Sigmoid colon (tissue), 7 donors: ENCODE data around the gene FOXN3. TPM values are rescaled to one million over a fixed set of nuclear protein-coding genes. Genes with fewer than 3 reads are reported as not detected.
"Not testable (repeated sequence)": the region's sequence is repeated elsewhere in the genome, so short reads cannot be mapped to it uniquely, and the experiment has no call there.

Source experiments
- DNase-seq: peaks from one replicate; pipeline ENCODE4 v3.0.0-alpha.2; 2019
- H3K27ac ChIP-seq, 4 donors: fragments of 200-600 bp; sonication (generic); one replicate each; pipeline ENCODE4 v1.5.1; 2016 to 2019; ENCODE audit warnings: mild to moderate bottlenecking in 1 of 4
- H3K27me3 ChIP-seq, 3 donors: fragments of 200-600 bp; sonication (generic); one replicate each; pipeline ENCODE4 v1.5.1; 2019; ENCODE audit warnings: mild to moderate bottlenecking in 1 of 3
- H3K36me3 ChIP-seq, 4 donors: fragments of 200-600 bp; sonication (generic); one replicate each; pipeline ENCODE4 v1.5.1; 2016 to 2019
- H3K4me1 ChIP-seq, 4 donors: fragments of 200-600 bp; sonication (generic); one replicate each; pipeline ENCODE4 v1.5.1; 2017 to 2019
- H3K4me3 ChIP-seq, 4 donors: fragments of 200-600 bp; sonication (generic); one replicate each; pipeline ENCODE4 v1.5.1; 2017 to 2019; ENCODE audit warnings: mild to moderate bottlenecking in 2 of 4, moderate library complexity in 1 of 4
- H3K9me3 ChIP-seq, 4 donors: fragments of 200-600 bp in 3 of 4; sonication (generic) in 3 of 4; one replicate each; pipeline versions ENCODE4 v1.5.1 to v1.6.1; 2013 to 2019
- EP300 ChIP-seq, 4 donors: sonication (generic); formaldehyde crosslinking; IDR thresholded peaks; one replicate each; pipeline ENCODE4 v1.6.1; 2017; ENCODE audit warnings: antibody characterized with exemption in 4 of 4
- POLR2A ChIP-seq, 2 donors: fragments of 450-650 bp; IDR thresholded peaks; one replicate each; pipeline ENCODE4 v1.6.1; 2016; ENCODE audit warnings: antibody characterized with exemption in 2 of 2, mild to moderate bottlenecking in 2 of 2, moderate library complexity in 2 of 2
- POLR2AphosphoS5 ChIP-seq, 4 donors: sonication (generic); formaldehyde crosslinking; IDR thresholded peaks; one replicate each; pipeline ENCODE4 v1.6.1; 2017; ENCODE audit warnings: antibody characterized with exemption in 4 of 4
- WGBS, 2 donors: extraction: QIAGEN DNeasy Blood & Tissue Kit; methylation state at CpG; one replicate each; pipeline ENCODE4 v1.1.7; 2013; 5-methylcytosine and 5-hydroxymethylcytosine counted together
- intact Hi-C: fragments of 100-400 bp; cut with DNase I; formaldehyde crosslinking; loops from one replicate; pipeline ENCODE4 v1.15.1; 2023
- polyA plus RNA-seq, 3 donors: library from polyadenylated mRNA; stranded (reverse); fragments of 200-250 nt; gene quantifications; one replicate each; pipeline ENCODE4 v1.2.3, GENCODE V29; 2013
- total RNA-seq, 4 donors: library from RNA; depleted of rRNA; stranded (reverse); fragments of >200 nt; gene quantifications; one replicate each; pipeline ENCODE4 v1.1.0, GENCODE V29; 2016
- TF ChIP-seq, protein P1 (sequence below), 4 experiments: fragments of 450-650 bp in 3 of 4; fragments of 200-600 bp in 1 of 4; IDR thresholded peaks; one replicate each; pipeline ENCODE4 v1.5.1; 2016 to 2019; ENCODE audit warnings: antibody characterized with exemption in 4 of 4, mild to moderate bottlenecking in 3 of 4, moderate library complexity in 2 of 4
- donor health status: healthy with polysubstance abuse.
- donor health status: Bipolar disorder and iron deficiency.
- donor health status: healthy.

The FOXN3 gene
- total and polyA plus RNA-seq, 7 donors = 24.6 to 146 (median 104) TPM

DNA sequence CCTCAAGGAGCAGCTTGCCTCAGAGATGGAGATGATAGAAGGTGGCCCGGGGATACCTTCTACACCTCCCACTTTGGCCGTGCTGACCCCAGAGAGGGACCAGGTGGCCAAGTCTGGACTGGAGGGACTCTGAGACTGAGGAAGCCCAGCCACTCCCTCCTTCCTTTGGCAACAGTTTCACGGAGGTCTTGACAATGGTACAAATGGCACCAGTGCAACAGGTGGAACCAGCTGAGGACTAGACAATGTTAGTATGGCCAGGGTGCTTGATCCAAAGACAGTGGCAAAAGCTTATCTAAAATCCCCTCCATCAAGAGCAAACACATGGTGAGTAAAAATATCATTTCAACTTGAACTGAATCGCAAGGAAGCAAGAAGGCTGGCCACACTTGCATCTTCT, 117.4 kb downstream of the FOXN3 start:
- Histone ChIP-seq H3K36me3 (no peaks in the 10 kb centered on the region), H3K9me3 (no peaks in the 10 kb centered on the region), H3K4me3 (no peak overlapping the region), H3K4me1 (peaks cover 0 to 37% (median 28%) of the 10 kb centered on the region in 4 donors), H3K27me3 (no peaks in the 10 kb centered on the region), H3K27ac (no peak overlapping the region)
- DNase-seq = no peak
- intact Hi-C loops = no loop called here
- TF ChIP-seq, protein P1, sequence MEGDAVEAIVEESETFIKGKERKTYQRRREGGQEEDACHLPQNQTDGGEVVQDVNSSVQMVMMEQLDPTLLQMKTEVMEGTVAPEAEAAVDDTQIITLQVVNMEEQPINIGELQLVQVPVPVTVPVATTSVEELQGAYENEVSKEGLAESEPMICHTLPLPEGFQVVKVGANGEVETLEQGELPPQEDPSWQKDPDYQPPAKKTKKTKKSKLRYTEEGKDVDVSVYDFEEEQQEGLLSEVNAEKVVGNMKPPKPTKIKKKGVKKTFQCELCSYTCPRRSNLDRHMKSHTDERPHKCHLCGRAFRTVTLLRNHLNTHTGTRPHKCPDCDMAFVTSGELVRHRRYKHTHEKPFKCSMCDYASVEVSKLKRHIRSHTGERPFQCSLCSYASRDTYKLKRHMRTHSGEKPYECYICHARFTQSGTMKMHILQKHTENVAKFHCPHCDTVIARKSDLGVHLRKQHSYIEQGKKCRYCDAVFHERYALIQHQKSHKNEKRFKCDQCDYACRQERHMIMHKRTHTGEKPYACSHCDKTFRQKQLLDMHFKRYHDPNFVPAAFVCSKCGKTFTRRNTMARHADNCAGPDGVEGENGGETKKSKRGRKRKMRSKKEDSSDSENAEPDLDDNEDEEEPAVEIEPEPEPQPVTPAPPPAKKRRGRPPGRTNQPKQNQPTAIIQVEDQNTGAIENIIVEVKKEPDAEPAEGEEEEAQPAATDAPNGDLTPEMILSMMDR (IDR thresholded peaks at IDR 0.05) = no peak
- TF ChIP-seq POLR2AphosphoS5 (IDR thresholded peaks at IDR 0.05) = no peak
- no peak for TF ChIP-seq EP300 (IDR thresholded peaks at IDR 0.05)
- no peak for TF ChIP-seq POLR2A (IDR thresholded peaks at IDR 0.05)
- WGBS, 2 donors = 98% methylated on average over 4 of the region's 4 CpGs

DNA sequence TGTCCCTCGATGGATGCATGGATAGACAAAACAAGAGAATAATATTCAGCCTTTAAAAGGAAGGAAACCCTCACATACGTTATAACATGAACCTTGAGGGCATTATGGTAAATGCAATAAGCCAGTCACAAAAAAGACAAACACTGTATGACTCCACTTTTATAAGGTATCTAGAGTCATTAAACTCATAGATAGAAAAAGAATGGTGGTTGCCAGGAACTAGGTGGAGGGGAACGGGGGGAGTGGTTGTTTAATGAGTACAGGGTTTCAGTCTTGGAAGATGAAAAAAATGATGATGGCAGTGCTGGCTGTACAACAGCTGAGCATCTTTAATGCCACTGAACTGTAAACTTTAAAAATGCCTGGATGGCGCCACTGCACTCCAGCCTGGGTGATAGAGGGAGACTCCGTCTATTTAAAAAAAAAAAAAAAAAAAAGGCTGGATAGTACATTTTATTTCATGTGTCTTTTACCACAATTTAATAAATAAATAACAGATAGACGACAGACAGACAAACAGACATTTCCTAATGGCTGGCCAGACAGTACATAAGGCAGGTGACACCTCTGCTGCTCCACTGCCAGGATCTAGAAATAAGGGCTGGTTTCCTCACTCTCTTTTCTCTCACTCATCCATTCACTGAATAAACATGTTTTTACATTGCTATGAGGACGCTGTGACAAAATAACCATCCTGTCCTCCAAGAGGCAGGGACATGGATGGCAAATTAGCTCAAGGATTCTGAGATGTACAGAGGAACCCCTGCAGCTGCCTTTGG, 118.8 kb downstream of the FOXN3 start:
- Histone ChIP-seq H3K4me1 (peaks cover 0 to 25% (median 16%) of the 10 kb centered on the region in 4 donors), H3K4me3 (no peak overlapping the region), H3K27ac (no peak overlapping the region), H3K36me3 (no peaks in the 10 kb centered on the region), H3K27me3 (no peaks in the 10 kb centered on the region), H3K9me3 (no peaks in the 10 kb centered on the region)
- intact Hi-C loops = no loop called here
- 35 to 73% methylated on average over 7 of the region's 7 CpGs for WGBS, 2 donors
- TF ChIP-seq, protein P1 (IDR thresholded peaks at IDR 0.05) = no peak
- TF ChIP-seq POLR2A (IDR thresholded peaks at IDR 0.05) (no peak), POLR2AphosphoS5 (IDR thresholded peaks at IDR 0.05) (no peak), EP300 (IDR thresholded peaks at IDR 0.05) (no peak)
- no peak for DNase-seq

GRCh38 chr14:89296281-89296745, 120.7 kb downstream of the FOXN3 start:
- no peaks in the 10 kb centered on the region for H3K27me3 ChIP-seq
- no peak overlapping the region for H3K4me3 ChIP-seq
- 91 to 93% methylated on average over 6 of the region's 6 CpGs for WGBS, 2 donors
- H3K4me1 ChIP-seq = peaks cover 0 to 20% (median 6%) of the 10 kb centered on the region in 4 donors
- no peaks in the 10 kb centered on the region for H3K9me3 ChIP-seq
- intact Hi-C loops = no loop called here
- TF ChIP-seq, protein P1 (IDR thresholded peaks at IDR 0.05) = no peak
- TF ChIP-seq EP300 (IDR thresholded peaks at IDR 0.05) (no peak), POLR2A (IDR thresholded peaks at IDR 0.05) (no peak), POLR2AphosphoS5 (IDR thresholded peaks at IDR 0.05) (no peak)
- DNase-seq = no peak
- no peak overlapping the region for H3K27ac ChIP-seq
- H3K36me3 ChIP-seq = no peaks in the 10 kb centered on the region

- no peaks in the 10 kb centered on the region for H3K36me3 ChIP-seq
- no peak overlapping the region for H3K4me3 ChIP-seq
- H3K9me3 ChIP-seq = no peaks in the 10 kb centered on the region
- no peaks in the 10 kb centered on the region for H3K27me3 ChIP-seq
- 95 to 97% methylated on average over 6 of the region's 6 CpGs for WGBS, 2 donors
- no peak for DNase-seq
- H3K4me1 ChIP-seq = peaks cover 0 to 20% (median 6%) of the 10 kb centered on the region in 4 donors
- TF ChIP-seq POLR2A (IDR thresholded peaks at IDR 0.05) = no peak
- no peak for TF ChIP-seq EP300 (IDR thresholded peaks at IDR 0.05)
- TF ChIP-seq, protein P1 (IDR thresholded peaks at IDR 0.05) = no peak
- no peak for TF ChIP-seq POLR2AphosphoS5 (IDR thresholded peaks at IDR 0.05)
- intact Hi-C loops = no loop called here
- no peak overlapping the region for H3K27ac ChIP-seq
These were observed 122.2 kb downstream of the FOXN3 start for GRCh38 chr14:89294872-89295271.

GRCh38 chr14:89294469-89294868, 122.6 kb downstream of the FOXN3 start:
- H3K4me3 ChIP-seq, H3K27me3 ChIP-seq, DNase-seq, H3K9me3 ChIP-seq, H3K36me3 ChIP-seq, H3K27ac ChIP-seq, intact Hi-C loops: not testable (repeated sequence)
- peaks cover 0 to 20% (median 6%) of the 10 kb centered on the region in 4 donors for H3K4me1 ChIP-seq
- WGBS, 2 donors = 95 to 98% methylated on average over 4 of the region's 4 CpGs
